DMS53 treated with DMSO at 0.1 percent for 48 hours (cell line): ENCODE measurements around the gene MZF1.

Experiments
- DNase-seq: peaks from one replicate; lab custom pipeline; 2025; ENCODE audit not compliant: unreplicated experiment; lab: John Stamatoyannopoulos, UW

The MZF1 gene

GRCh38 chr19:58570770-58571574, 2.2 kb downstream of the MZF1 start:
- DNase-seq, result no peak

GRCh38 chr19:58569943-58570670, 3.0 kb downstream of the MZF1 start:
- no peak for DNase-seq

- DNase-seq, result no peak
Observed at GRCh38 chr19:58569191-58569942, 3.8 kb downstream of the MZF1 start.

- DNase-seq, result no peak
Observed at GRCh38 chr19:58568453-58569130, 4.5 kb downstream of the MZF1 start.

GRCh38 chr19:58566989-58567388, 6.1 kb downstream of the MZF1 start:
- no peak for DNase-seq

- no peak for DNase-seq
Observed at GRCh38 chr19:58563823-58564222, 9.3 kb downstream of the MZF1 start.

- no peak for DNase-seq
Observed at GRCh38 chr19:58563034-58563573, 10.0 kb downstream of the MZF1 start.

- no peak for DNase-seq
Observed at GRCh38 chr19:58562122-58563033, 10.8 kb downstream of the MZF1 start.

- DNase-seq, result no peak
Observed at GRCh38 chr19:58561373-58562121, 11.6 kb downstream of the MZF1 start.

- DNase-seq, result no peak
Observed at GRCh38 chr19:58560921-58561320, 12.2 kb downstream of the MZF1 start.

- DNase-seq, result no peak
Observed at GRCh38 chr19:58560007-58560887, 12.9 kb downstream of the MZF1 start.

GRCh38 chr19:58559275-58560006, 13.7 kb downstream of the MZF1 start:
- DNase-seq, result no peak

GRCh38 chr19:58558623-58559274, 14.4 kb downstream of the MZF1 start:
- DNase-seq, result no peak

GRCh38 chr19:58558066-58558622, 15.0 kb downstream of the MZF1 start, which contains the start of gene UBE2M:
TSS of gene UBE2M (minus strand) at chr19:58558611. CDS start at chr19:58558381, 230 bp downstream.
- no peak for DNase-seq

- DNase-seq, result no peak
Observed at GRCh38 chr19:58557221-58558065, 15.7 kb downstream of the MZF1 start.
